IMR-90 (cell line): ENCODE results near the gene LMNTD2.

Source experiments
- CEBPB ChIP-seq: IDR thresholded peaks from 2 replicates; pipeline ENCODE4 v1.6.1; 2012; ENCODE audit warnings: low read depth, low read length, improper control_type of control experiment
- CHD1 ChIP-seq: IDR thresholded peaks from 2 replicates; pipeline ENCODE4 v1.6.1; 2012; ENCODE audit warnings: low read depth, low read length, improper control_type of control experiment
- CTCF ChIP-seq: conservative IDR thresholded peaks from 2 replicates; pipeline ENCODE4 v1.5.1; 2012; ENCODE audit warnings: mild to moderate bottlenecking, low read depth, low read length, improper control_type of control experiment
- ELK1 ChIP-seq: fragments of 150-350 bp; IDR thresholded peaks from 2 replicates; pipeline ENCODE4 v1.6.1; 2016; ENCODE audit warnings: low read depth, mild to moderate bottlenecking, low read length, moderate library complexity, borderline replicate concordance
- MAFK ChIP-seq: IDR thresholded peaks from 2 replicates; pipeline ENCODE4 v1.6.1; 2012; ENCODE audit warnings: low read depth, low read length, improper control_type of control experiment
- MXI1 ChIP-seq: IDR thresholded peaks from 2 replicates; pipeline ENCODE4 v1.6.1; 2012; ENCODE audit warnings: low read depth, mild to moderate bottlenecking, low read length, moderate library complexity, borderline replicate concordance
- NFE2L2 ChIP-seq: fragments of 150-350 bp; IDR thresholded peaks from 2 replicates; pipeline ENCODE4 v1.6.1; 2016; ENCODE audit warnings: low read depth, mild to moderate bottlenecking, low read length
- POLR2A ChIP-seq: IDR thresholded peaks from 2 replicates; pipeline ENCODE4 v1.6.1; 2012; ENCODE audit warnings: mild to moderate bottlenecking, low read depth, low read length
- RAD21 ChIP-seq: IDR thresholded peaks from 2 replicates; pipeline ENCODE4 v1.6.1; 2012; ENCODE audit warnings: low read length, improper control_type of control experiment
- RCOR1 ChIP-seq: IDR thresholded peaks from 2 replicates; pipeline ENCODE4 v1.6.1; 2012; ENCODE audit warnings: mild to moderate bottlenecking, low read length, improper control_type of control experiment; ENCODE audit not compliant: insufficient replicate concordance
- RFX5 ChIP-seq: IDR thresholded peaks from 2 replicates; pipeline ENCODE4 v1.8.0; 2012; ENCODE audit warnings: low read depth, mild to moderate bottlenecking, low read length, moderate library complexity
- SMC3 ChIP-seq: fragments of 150-350 bp; IDR thresholded peaks from 2 replicates; pipeline ENCODE4 v1.6.1; 2016; ENCODE audit warnings: low read depth, mild to moderate bottlenecking, antibody characterized with exemption, low read length, moderate library complexity
- USF2 ChIP-seq: fragments of 150-350 bp; IDR thresholded peaks from 2 replicates; pipeline ENCODE4 v1.6.1; 2017; ENCODE audit warnings: mild to moderate bottlenecking, antibody characterized with exemption, low read length, low read depth

GRCh38 chr11:507727-508515 lies 52.6 kb downstream of the LMNTD2 start:
- TF ChIP-seq CTCF (no peak), RCOR1 (no peak), MAFK (no peak), RAD21 (no peak), RFX5 (no peak), CEBPB (no peak), USF2 (no peak), POLR2A (no peak), MXI1 (no peak), SMC3 (no peak), CHD1 (no peak), ELK1 (no peak), NFE2L2 (no peak)
